SU-DHL-6 (cell line): ENCODE data around the gene MRPS33.
"Not testable (repeated sequence)": the region's sequence is repeated elsewhere in the genome, so short reads cannot be mapped to it uniquely, and the experiment has no call there.

Experiments
- H2AFZ ChIP-seq: fragments of 200-600 bp; sonication (generic); 2 replicates; pipeline ENCODE4 v1.6.1; 2014; ENCODE audit warnings: low read depth, mild to moderate bottlenecking, moderate library complexity, mixed read lengths, antibody characterized with exemption, low read length; ENCODE audit not compliant: severe bottlenecking
- H3F3A ChIP-seq: fragments of 200-600 bp; shearing (Covaris generic); 2 replicates; pipeline ENCODE4 v1.6.0; 2016; ENCODE audit warnings: antibody characterized with exemption, mild to moderate bottlenecking; ENCODE audit not compliant: insufficient read depth
- H3K27ac ChIP-seq: fragments of 200-600 bp; sonication (generic); 2 replicates; pipeline ENCODE4 v1.5.1; 2016; ENCODE audit warnings: low read depth, mild to moderate bottlenecking, low read length, moderate library complexity, mixed read lengths
- H3K27me3 ChIP-seq: fragments of 200-600 bp; sonication (generic), shearing (Covaris generic); 2 replicates; pipeline ENCODE4 v1.6.0; 2014; ENCODE audit warnings: mild to moderate bottlenecking, low read length
- H3K36me3 ChIP-seq: fragments of 200-600 bp; sonication (generic); 2 replicates; pipeline ENCODE4 v1.6.1; 2014; ENCODE audit warnings: mild to moderate bottlenecking, low read length, mixed read lengths
- H3K4me2 ChIP-seq: fragments of 300-600, 200-600 bp; shearing (Covaris generic), sonication (generic); 2 replicates; pipeline ENCODE4 v1.6.0; 2014; ENCODE audit warnings: low read length, low read depth, mild to moderate bottlenecking; ENCODE audit not compliant: poor library complexity, severe bottlenecking
- H3K4me3 ChIP-seq: fragments of 200-600 bp; sonication (generic); 2 replicates; pipeline ENCODE4 v1.5.1; 2014; ENCODE audit warnings: antibody characterized with exemption, low read length, mild to moderate bottlenecking, mixed read lengths; ENCODE audit not compliant: insufficient read depth, poor library complexity, severe bottlenecking
- H3K79me2 ChIP-seq: fragments of 200-600 bp; sonication (generic); 2 replicates; pipeline ENCODE4 v1.6.1; 2014; ENCODE audit warnings: mild to moderate bottlenecking, low read length, moderate library complexity; ENCODE audit not compliant: insufficient read depth
- H3K9ac ChIP-seq: fragments of 200-600 bp; sonication (generic); 2 replicates; pipeline ENCODE4 v1.7.0; 2014; ENCODE audit warnings: mild to moderate bottlenecking, low read length
- H3K9me2 ChIP-seq: fragments of 200-600 bp; sonication (generic); replicated peaks from 2 replicates; pipeline ENCODE4 v1.6.1; 2014; ENCODE audit warnings: low read length; ENCODE audit not compliant: insufficient read depth
- H3K9me3 ChIP-seq: fragments of 200-600 bp; sonication (generic); 2 replicates; pipeline ENCODE4 v1.6.1; 2014; ENCODE audit warnings: low read length, mixed read lengths; ENCODE audit not compliant: insufficient read depth
- H4K20me1 ChIP-seq: fragments of 200-600 bp; sonication (generic); 2 replicates; pipeline ENCODE4 v1.6.1; 2014; ENCODE audit warnings: low read depth, mild to moderate bottlenecking, antibody characterized with exemption, low read length, moderate library complexity, mixed read lengths
- CTCF ChIP-seq: fragments of 200-600 bp; sonication (generic); IDR thresholded peaks from one replicate; pipeline ENCODE4 v1.5.1; 2017; ENCODE audit warnings: antibody characterized with exemption, mild to moderate bottlenecking, low read length, moderate library complexity; ENCODE audit not compliant: insufficient read depth, poor library complexity, severe bottlenecking
- EZH2phosphoT487 ChIP-seq: fragments of 200-600 bp; sonication (generic), shearing (Covaris generic); conservative IDR thresholded peaks from 2 replicates; pipeline ENCODE4 v1.6.1; 2018; ENCODE audit warnings: mild to moderate bottlenecking, antibody characterized with exemption, low read length, moderate library complexity, mixed read lengths

MRPS33 gene

DNA sequence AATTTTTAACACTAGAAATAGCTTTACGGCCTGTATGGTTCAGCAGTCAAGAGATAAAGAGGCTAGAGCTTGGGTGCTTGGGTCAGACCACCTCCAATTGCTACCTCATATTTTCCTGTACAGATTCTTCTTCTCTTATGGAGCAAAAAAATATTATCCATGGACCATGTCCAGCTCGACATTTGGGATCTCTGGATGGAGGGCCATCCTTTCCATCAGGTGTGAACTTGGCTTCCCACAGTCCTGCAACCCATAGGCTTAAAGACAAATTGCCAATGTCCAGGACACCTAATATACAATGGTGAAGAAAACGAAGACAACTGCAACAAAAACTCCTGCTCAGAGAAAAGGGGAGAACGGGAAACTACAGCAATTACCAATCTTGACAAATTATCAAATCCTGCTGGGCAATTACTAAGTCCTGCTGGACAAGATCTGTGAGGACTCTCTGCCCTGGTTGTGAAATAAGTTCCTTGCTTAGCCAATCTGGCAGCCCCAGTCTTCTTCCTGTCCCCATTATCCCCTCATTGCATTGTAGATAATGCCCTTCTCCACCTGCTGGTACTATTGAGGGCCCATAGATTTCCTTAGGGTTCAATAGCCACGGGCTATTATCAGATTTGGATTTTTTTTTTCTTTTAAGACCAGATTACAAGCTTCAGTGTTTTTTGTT lies 48.1 kb downstream of the MRPS33 start:
- Histone ChIP-seq H3K4me3 (no peak overlapping the region), H3K79me2 (no peaks in the 10 kb centered on the region), H3K9me2 (no peaks in the 10 kb centered on the region), H3K27ac (no peak overlapping the region), H4K20me1 (no peaks in the 10 kb centered on the region), H3K9me3 (no peaks in the 10 kb centered on the region), H2AFZ (no peak overlapping the region), H3K4me2 (no peak overlapping the region), H3K27me3 (no peaks in the 10 kb centered on the region), H3K9ac (no peak overlapping the region), H3K36me3 (no peaks in the 10 kb centered on the region), H3F3A (no peaks in the 10 kb centered on the region)
- TF ChIP-seq EZH2phosphoT487 (no peak), CTCF (no peak)

- no peak overlapping the region for H3K9ac ChIP-seq
- no peak overlapping the region for H2AFZ ChIP-seq
- no peaks in the 10 kb centered on the region for H3K79me2 ChIP-seq
- no peaks in the 10 kb centered on the region for H3F3A ChIP-seq
- no peak overlapping the region for H3K27ac ChIP-seq
- H3K36me3 ChIP-seq: no peaks in the 10 kb centered on the region
- no peaks in the 10 kb centered on the region for H3K9me2 ChIP-seq
- no peak for TF ChIP-seq EZH2phosphoT487
- TF ChIP-seq CTCF: no peak
- no peak overlapping the region for H3K4me3 ChIP-seq
- no peak overlapping the region for H3K4me2 ChIP-seq
- no peaks in the 10 kb centered on the region for H3K27me3 ChIP-seq
- no peaks in the 10 kb centered on the region for H3K9me3 ChIP-seq
- H4K20me1 ChIP-seq: no peaks in the 10 kb centered on the region
These were observed 53.6 kb downstream of the MRPS33 start for GRCh38 chr7:140961117-140961516.

GRCh38 chr7:140956997-140957396 lies 57.8 kb downstream of the MRPS33 start:
- not testable (repeated sequence) for H3K27ac ChIP-seq, H3F3A ChIP-seq, H3K4me3 ChIP-seq, H2AFZ ChIP-seq, H3K9me2 ChIP-seq, H3K9me3 ChIP-seq, H3K27me3 ChIP-seq, H4K20me1 ChIP-seq, H3K9ac ChIP-seq, H3K36me3 ChIP-seq, H3K4me2 ChIP-seq, H3K79me2 ChIP-seq
